ENCODE measurements around the gene NSMCE4A. TPM values are rescaled to one million over a fixed set of nuclear protein-coding genes. Genes with fewer than 3 reads are reported as not detected.
"Not testable (repeated sequence)": the region's sequence is repeated elsewhere in the genome, so short reads cannot be mapped to it uniquely, and the experiment has no call there.

Gene NSMCE4A
- total RNA-seq, 1 experiment from 2014 or later: 64.4 TPM

DNA sequence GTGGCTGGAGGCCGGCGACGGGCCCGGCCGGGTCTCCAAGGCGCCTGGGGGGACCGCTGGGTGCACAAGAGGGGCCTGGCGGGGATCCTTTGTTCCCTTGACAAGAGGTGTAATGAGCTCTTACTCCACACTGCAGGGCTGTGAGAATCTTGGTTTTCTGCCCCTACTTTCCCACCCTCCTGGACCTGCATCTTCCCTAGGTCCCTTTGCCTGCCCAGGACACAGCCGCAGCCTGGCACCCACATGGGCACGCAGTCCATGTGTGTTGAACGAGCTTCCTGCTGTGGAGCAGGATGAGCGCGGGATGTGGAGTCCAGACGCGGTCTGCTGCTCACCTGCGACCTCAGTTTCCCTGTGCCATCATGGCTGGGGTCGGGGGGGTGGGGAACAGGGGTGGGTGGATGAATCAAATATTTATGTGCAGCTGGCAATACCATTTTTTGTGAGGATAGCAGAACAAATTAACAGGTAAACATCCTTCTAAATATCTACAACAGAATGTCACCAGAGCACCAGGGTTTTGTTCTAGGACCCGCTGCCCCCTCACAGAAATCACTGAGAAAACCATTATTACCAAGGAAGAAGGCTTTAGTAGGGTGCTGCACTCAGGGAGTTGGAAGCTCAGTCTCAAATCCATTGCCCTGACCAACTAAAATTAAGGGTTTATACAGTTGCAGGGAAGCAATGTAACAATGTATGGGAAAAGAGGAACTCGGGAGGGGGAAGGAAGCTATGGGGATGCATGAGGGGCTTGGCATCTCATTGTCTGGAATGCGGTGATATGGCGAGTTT is 474 bp upstream of the NSMCE4A start (continued):
- TF ChIP-seq, protein P1, sequence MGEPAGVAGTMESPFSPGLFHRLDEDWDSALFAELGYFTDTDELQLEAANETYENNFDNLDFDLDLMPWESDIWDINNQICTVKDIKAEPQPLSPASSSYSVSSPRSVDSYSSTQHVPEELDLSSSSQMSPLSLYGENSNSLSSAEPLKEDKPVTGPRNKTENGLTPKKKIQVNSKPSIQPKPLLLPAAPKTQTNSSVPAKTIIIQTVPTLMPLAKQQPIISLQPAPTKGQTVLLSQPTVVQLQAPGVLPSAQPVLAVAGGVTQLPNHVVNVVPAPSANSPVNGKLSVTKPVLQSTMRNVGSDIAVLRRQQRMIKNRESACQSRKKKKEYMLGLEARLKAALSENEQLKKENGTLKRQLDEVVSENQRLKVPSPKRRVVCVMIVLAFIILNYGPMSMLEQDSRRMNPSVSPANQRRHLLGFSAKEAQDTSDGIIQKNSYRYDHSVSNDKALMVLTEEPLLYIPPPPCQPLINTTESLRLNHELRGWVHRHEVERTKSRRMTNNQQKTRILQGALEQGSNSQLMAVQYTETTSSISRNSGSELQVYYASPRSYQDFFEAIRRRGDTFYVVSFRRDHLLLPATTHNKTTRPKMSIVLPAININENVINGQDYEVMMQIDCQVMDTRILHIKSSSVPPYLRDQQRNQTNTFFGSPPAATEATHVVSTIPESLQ (CRISPR knock-in tag; IDR thresholded peaks at IDR 0.05): no peak

DNA sequence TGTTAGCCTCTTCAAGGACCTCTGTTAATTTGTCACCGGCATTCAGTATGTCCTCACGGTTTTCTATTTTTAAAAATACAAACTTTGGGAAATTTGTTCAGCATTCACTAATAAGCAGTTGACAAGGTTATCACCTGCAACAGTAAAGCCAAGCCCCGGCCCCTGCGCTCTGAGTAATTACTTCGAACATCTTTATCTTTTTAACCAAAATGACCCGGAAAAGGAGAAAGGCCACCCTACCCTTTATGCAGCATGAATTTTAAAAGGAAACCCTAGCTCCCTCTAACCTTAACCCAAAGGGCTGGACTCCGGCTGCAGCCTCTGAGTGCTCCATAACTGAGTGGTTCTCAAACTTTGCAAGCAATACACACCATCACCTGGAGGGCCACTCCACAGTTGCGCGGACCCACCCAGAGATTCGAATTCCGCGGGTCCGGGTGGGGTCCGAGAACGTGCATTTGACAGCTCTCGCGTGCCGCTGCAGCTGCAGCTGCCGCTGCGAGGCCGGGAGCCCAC is 940 bp downstream of the NSMCE4A start:
- Mint-ChIP-seq H3K4me1 (peaks cover 9% of the 10 kb centered on the region), H3K27me3 (ENCODE audit: low read depth) (peaks cover 2% of the 10 kb centered on the region; the same call in 1 of the 2 replicates), H3K4me3 (peak overlapping the region; percentile 82), H3K27ac (no peak overlapping the region), H3K36me3 (peaks cover 43% of the 10 kb centered on the region), H3K9me3 (peaks cover 23% of the 10 kb centered on the region)
- ATAC-seq (no peak; the same call in 1 of the 2 replicates), DNase-seq (ENCODE audit: low spot score) (no peak)
- 0 out of 2 replicates have a peak, but pooled peaks have one; percentile 19 for TF ChIP-seq ZNF317 (CRISPR knock-in tag; IDR thresholded peaks at IDR 0.05; ENCODE audit: borderline replicate concordance, low read depth)
- TF ChIP-seq FOXP1 (CRISPR knock-in tag; IDR thresholded peaks at IDR 0.05; ENCODE audit: borderline replicate concordance): no peak
- 0 out of 2 replicates have a peak, but pooled peaks have one; percentile 25 for TF ChIP-seq FOXK1 (CRISPR knock-in tag; IDR thresholded peaks at IDR 0.05)
- ChIA-PET POLR2A (interaction anchor here (0.7 kb wide), 1 partner anchor 37 kb away, joined by 3 read pairs; no protein-coding TSS in a partner anchor), CTCF (interaction anchor here (0.5 to 1.5 kb wide), 4 partner anchors 10 to 325 kb away, joined by 3 to 9 read pairs (median 3); no protein-coding TSS in a partner anchor)

DNA sequence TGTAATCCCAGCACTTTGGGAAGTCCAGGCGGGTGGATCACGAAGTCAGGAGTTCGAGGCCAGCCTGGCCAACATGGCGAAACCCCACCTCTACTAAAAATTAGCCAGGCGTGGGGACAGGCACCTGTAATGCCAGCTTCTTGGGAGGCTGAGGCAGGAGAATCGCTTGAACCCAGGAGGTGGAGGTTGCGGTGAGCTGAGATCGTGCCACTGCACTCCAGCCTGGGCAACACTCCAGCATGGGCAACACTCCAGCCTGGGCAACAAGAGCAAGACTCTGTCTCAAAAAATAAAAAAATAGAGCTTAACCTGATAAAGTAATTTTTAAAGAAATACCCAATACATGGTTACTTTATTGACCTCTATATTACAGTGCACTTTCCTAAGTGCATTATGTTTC is 5.9 kb downstream of the NSMCE4A start:
- H3K27ac Mint-ChIP-seq: not testable (repeated sequence)

DNA sequence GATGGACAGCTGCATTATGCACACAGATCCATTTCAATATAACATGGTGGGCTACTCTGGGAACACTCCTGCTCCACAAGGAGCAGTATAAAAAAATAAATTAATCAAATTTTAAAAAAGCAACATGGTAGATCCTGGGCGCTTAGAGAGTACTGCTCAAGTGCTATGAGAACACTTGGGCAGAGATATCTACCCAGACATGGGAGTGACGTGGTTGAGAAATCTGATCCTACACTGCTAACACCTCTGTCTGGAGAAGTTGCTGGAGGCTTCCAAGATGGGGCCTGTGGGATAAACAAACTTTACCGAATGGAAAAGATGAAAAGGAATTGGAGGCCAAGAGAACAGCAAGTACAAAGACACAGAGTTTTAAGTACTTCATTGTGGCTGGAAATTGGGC is 9.0 kb downstream of the NSMCE4A start:
- DNase-seq (ENCODE audit: low spot score): no peak
- Mint-ChIP-seq H3K4me3 (no peak overlapping the region), H3K27me3 (ENCODE audit: low read depth) (no peaks in the 10 kb centered on the region), H3K9me3 (no peaks in the 10 kb centered on the region), H3K27ac (no peak overlapping the region), H3K36me3 (peaks cover 57% of the 10 kb centered on the region), H3K4me1 (no peaks in the 10 kb centered on the region)
- no peak for TF ChIP-seq TEAD4 (CRISPR knock-in tag; IDR thresholded peaks at IDR 0.05)
- CTCF ChIA-PET: no interaction called here
- no peak for ATAC-seq
- POLR2A ChIA-PET: no interaction called here

More for the DNA sequence above, 5.9 kb downstream of the NSMCE4A start:
- H3K9me3 Mint-ChIP-seq; POLR2A ChIA-PET; H3K27me3 Mint-ChIP-seq (ENCODE audit: low read depth); H3K4me1 Mint-ChIP-seq; CTCF ChIA-PET; ATAC-seq; H3K4me3 Mint-ChIP-seq; DNase-seq (ENCODE audit: low spot score): not testable (repeated sequence)
- H3K36me3 Mint-ChIP-seq: peaks cover 49% of the 10 kb centered on the region

DNA sequence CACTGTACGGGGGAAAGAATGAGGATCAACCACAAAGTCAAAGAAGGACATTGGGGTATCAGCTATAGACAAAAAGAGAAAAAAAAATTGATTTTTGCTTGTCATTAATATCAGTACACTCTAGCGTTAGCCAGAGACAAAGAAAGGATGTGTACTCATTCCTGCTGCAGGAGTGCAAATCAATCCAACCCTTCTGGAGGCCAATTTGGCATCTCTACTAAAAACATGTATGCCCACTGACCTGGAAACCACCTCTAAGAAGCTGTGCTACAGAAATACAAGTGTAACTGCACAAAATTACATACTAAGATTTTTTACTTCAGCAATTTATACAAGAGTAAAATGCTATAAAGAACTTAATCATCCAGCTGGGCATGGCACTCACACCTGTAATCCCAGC is 13.6 kb downstream of the NSMCE4A start:
- peaks cover 14% of the 10 kb centered on the region for H3K4me1 Mint-ChIP-seq
- H3K9me3 Mint-ChIP-seq: no peaks in the 10 kb centered on the region
- ATAC-seq (no peak), DNase-seq (ENCODE audit: low spot score) (no peak)
- H3K27ac Mint-ChIP-seq: no peak overlapping the region
- no peak overlapping the region for H3K4me3 Mint-ChIP-seq
- ChIA-PET POLR2A (interaction anchor here (0.6 kb wide), 1 partner anchor 172 kb away, joined by 3 read pairs; no protein-coding TSS in a partner anchor), CTCF (no interaction called here)
- peaks cover 57% of the 10 kb centered on the region for H3K36me3 Mint-ChIP-seq
- H3K27me3 Mint-ChIP-seq (ENCODE audit: low read depth): no peaks in the 10 kb centered on the region
- TF ChIP-seq GABPB1 (CRISPR knock-in tag; IDR thresholded peaks at IDR 0.05) (no peak), MYBL2 (CRISPR knock-in tag; IDR thresholded peaks at IDR 0.05) (no peak), IRF2 (CRISPR knock-in tag; IDR thresholded peaks at IDR 0.05; ENCODE audit: borderline replicate concordance, low read depth) (no peak), SOX15 (CRISPR knock-in tag; IDR thresholded peaks at IDR 0.05) (no peak), NR1H2 (CRISPR knock-in tag; IDR thresholded peaks at IDR 0.05) (no peak), NFYB (CRISPR knock-in tag; conservative IDR thresholded peaks at IDR 0.05; ENCODE audit: low read depth) (no peak), ZNF317 (CRISPR knock-in tag; IDR thresholded peaks at IDR 0.05; ENCODE audit: borderline replicate concordance, low read depth) (no peak), SMAD3 (CRISPR knock-in tag; IDR thresholded peaks at IDR 0.05; ENCODE audit: borderline replicate concordance) (no peak), TEAD4 (CRISPR knock-in tag; IDR thresholded peaks at IDR 0.05) (no peak), FOXK1 (CRISPR knock-in tag; IDR thresholded peaks at IDR 0.05) (no peak)
- TF ChIP-seq, protein P2, sequence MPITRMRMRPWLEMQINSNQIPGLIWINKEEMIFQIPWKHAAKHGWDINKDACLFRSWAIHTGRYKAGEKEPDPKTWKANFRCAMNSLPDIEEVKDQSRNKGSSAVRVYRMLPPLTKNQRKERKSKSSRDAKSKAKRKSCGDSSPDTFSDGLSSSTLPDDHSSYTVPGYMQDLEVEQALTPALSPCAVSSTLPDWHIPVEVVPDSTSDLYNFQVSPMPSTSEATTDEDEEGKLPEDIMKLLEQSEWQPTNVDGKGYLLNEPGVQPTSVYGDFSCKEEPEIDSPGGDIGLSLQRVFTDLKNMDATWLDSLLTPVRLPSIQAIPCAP (CRISPR knock-in tag; IDR thresholded peaks at IDR 0.05): no peak
- TF ChIP-seq, protein P3, sequence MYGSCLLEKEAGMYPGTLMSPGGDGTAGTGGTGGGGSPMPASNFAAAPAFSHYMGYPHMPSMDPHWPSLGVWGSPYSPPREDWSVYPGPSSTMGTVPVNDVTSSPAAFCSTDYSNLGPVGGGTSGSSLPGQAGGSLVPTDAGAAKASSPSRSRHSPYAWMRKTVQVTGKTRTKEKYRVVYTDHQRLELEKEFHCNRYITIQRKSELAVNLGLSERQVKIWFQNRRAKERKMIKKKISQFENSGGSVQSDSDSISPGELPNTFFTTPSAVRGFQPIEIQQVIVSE (CRISPR knock-in tag; IDR thresholded peaks at IDR 0.05; ENCODE audit: borderline replicate concordance): no peak
- TF ChIP-seq, protein P4, sequence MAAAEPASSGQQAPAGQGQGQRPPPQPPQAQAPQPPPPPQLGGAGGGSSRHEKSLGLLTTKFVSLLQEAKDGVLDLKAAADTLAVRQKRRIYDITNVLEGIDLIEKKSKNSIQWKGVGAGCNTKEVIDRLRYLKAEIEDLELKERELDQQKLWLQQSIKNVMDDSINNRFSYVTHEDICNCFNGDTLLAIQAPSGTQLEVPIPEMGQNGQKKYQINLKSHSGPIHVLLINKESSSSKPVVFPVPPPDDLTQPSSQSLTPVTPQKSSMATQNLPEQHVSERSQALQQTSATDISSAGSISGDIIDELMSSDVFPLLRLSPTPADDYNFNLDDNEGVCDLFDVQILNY (CRISPR knock-in tag; IDR thresholded peaks at IDR 0.05): no peak
- TF ChIP-seq, protein P5, sequence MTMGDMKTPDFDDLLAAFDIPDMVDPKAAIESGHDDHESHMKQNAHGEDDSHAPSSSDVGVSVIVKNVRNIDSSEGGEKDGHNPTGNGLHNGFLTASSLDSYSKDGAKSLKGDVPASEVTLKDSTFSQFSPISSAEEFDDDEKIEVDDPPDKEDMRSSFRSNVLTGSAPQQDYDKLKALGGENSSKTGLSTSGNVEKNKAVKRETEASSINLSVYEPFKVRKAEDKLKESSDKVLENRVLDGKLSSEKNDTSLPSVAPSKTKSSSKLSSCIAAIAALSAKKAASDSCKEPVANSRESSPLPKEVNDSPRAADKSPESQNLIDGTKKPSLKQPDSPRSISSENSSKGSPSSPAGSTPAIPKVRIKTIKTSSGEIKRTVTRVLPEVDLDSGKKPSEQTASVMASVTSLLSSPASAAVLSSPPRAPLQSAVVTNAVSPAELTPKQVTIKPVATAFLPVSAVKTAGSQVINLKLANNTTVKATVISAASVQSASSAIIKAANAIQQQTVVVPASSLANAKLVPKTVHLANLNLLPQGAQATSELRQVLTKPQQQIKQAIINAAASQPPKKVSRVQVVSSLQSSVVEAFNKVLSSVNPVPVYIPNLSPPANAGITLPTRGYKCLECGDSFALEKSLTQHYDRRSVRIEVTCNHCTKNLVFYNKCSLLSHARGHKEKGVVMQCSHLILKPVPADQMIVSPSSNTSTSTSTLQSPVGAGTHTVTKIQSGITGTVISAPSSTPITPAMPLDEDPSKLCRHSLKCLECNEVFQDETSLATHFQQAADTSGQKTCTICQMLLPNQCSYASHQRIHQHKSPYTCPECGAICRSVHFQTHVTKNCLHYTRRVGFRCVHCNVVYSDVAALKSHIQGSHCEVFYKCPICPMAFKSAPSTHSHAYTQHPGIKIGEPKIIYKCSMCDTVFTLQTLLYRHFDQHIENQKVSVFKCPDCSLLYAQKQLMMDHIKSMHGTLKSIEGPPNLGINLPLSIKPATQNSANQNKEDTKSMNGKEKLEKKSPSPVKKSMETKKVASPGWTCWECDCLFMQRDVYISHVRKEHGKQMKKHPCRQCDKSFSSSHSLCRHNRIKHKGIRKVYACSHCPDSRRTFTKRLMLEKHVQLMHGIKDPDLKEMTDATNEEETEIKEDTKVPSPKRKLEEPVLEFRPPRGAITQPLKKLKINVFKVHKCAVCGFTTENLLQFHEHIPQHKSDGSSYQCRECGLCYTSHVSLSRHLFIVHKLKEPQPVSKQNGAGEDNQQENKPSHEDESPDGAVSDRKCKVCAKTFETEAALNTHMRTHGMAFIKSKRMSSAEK (CRISPR knock-in tag; IDR thresholded peaks at IDR 0.05; ENCODE audit: borderline replicate concordance): no peak
